HEK293T (cell line): ENCODE measurements around the gene SAMSN1.

ENCODE experiments used
- ARNT ChIP-seq: fragments of 450-650 bp; IDR thresholded peaks from 2 replicates; pipeline ENCODE4 v1.6.1; 2017; ENCODE audit warnings: mild to moderate bottlenecking
- ELF4 ChIP-seq: fragments of 450-650 bp; IDR thresholded peaks from 2 replicates; pipeline ENCODE4 v1.6.1; 2017; ENCODE audit warnings: antibody characterized with exemption
- FOXM1 ChIP-seq: fragments of 450-650 bp; IDR thresholded peaks from 2 replicates; pipeline ENCODE4 v1.6.1; 2017; ENCODE audit warnings: mild to moderate bottlenecking, borderline replicate concordance
- HDGF ChIP-seq: fragments of 450-650 bp; IDR thresholded peaks from 2 replicates; pipeline ENCODE4 v1.6.1; 2017; ENCODE audit warnings: antibody characterized with exemption, borderline replicate concordance
- NFRKB ChIP-seq: fragments of 450-650 bp; IDR thresholded peaks from 2 replicates; pipeline ENCODE4 v1.6.1; 2016; ENCODE audit warnings: mild to moderate bottlenecking, moderate library complexity
- SP1 ChIP-seq: fragments of 450-650 bp; IDR thresholded peaks from 2 replicates; pipeline ENCODE4 v1.6.1; 2017
- SUZ12 ChIP-seq: fragments of 450-650 bp; IDR thresholded peaks from 2 replicates; pipeline ENCODE4 v1.6.1; 2016; ENCODE audit warnings: mild to moderate bottlenecking
- ZNF384 ChIP-seq: fragments of 450-650 bp; IDR thresholded peaks from 2 replicates; pipeline ENCODE4 v1.6.1; 2016

DNA sequence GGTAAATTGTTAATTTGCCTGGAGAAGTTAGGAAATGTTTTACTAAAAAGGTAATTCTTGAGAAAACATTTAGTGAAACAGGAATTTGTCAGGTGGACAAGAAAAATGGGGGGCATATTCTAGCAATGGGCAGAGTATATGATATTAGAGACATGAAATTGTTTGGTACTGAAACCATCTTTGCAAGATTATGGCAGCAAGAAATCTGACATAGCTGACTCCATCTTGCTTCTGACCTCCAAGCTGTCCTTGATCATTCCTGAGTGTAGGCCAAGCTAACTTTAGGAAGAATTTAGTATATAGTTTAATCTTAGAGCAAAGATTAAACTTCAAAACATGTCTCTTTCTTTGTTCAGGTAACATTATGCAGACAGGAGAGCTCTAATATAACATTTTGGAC lies 14.0 kb upstream of the SAMSN1 start:
- TF ChIP-seq ELF4 (no peak), SUZ12 (no peak), ZNF384 (no peak), SP1 (no peak), ARNT (no peak), NFRKB (no peak), FOXM1 (no peak), HDGF (no peak)
